IMR-90 (cell line): Measurements from ENCODE around the gene DCUN1D2.

Experiments
- BHLHE40 ChIP-seq: fragments of 150-350 bp; IDR thresholded peaks from 2 replicates; pipeline ENCODE4 v1.6.1; 2016; ENCODE audit warnings: mild to moderate bottlenecking, low read depth, low read length
- MXI1 ChIP-seq: IDR thresholded peaks from 2 replicates; pipeline ENCODE4 v1.6.1; 2012; ENCODE audit warnings: low read depth, mild to moderate bottlenecking, low read length, moderate library complexity, borderline replicate concordance
- POLR2A ChIP-seq: IDR thresholded peaks from 2 replicates; pipeline ENCODE4 v1.6.1; 2012; ENCODE audit warnings: mild to moderate bottlenecking, low read depth, low read length
- TF ChIP-seq, protein P1 (sequence below): conservative IDR thresholded peaks from 2 replicates; pipeline ENCODE4 v1.5.1; 2012; ENCODE audit warnings: mild to moderate bottlenecking, low read depth, low read length, improper control_type of control experiment

DNA sequence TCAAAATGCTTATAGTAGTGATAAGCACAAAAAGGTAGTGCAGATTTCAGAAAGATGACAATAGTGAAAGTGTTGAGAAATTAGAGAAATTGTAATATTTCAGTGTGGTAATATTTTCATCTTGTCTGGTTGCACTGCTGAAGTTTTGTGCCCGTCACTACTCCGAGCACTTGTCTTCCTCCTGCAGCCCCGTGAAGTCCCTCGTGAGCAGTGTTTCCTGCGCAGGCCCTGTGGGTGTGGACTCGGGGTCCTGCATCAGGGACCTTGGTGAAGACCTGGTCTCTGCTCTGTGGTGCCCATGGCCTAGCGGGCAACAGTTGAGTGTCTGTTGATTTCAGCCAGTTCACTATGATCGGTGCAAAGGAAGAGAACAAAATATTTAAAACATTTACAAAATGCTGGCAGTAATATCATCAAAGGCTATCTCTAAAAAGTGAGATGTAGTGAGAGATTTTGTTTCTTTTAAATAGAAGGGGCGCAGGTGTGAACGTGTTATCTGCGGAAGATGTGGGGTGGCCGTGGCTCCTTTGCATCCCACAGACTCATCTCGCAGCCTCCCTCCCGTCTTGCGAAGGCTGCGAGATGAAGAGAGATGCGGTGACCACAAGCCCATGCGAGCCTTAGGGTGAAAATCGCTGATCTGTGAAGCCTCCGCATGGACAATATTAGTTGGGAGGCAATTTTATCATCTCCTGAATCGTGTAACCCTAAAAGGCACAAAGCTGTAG is 27.7 kb upstream of the DCUN1D2 start:
- TF ChIP-seq MXI1 (no peak), POLR2A (no peak), BHLHE40 (no peak)
- TF ChIP-seq, protein P1, sequence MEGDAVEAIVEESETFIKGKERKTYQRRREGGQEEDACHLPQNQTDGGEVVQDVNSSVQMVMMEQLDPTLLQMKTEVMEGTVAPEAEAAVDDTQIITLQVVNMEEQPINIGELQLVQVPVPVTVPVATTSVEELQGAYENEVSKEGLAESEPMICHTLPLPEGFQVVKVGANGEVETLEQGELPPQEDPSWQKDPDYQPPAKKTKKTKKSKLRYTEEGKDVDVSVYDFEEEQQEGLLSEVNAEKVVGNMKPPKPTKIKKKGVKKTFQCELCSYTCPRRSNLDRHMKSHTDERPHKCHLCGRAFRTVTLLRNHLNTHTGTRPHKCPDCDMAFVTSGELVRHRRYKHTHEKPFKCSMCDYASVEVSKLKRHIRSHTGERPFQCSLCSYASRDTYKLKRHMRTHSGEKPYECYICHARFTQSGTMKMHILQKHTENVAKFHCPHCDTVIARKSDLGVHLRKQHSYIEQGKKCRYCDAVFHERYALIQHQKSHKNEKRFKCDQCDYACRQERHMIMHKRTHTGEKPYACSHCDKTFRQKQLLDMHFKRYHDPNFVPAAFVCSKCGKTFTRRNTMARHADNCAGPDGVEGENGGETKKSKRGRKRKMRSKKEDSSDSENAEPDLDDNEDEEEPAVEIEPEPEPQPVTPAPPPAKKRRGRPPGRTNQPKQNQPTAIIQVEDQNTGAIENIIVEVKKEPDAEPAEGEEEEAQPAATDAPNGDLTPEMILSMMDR = no peak
